ENCODE data around the gene CBX8. TPM values are rescaled to one million over a fixed set of nuclear protein-coding genes. Genes with fewer than 3 reads are reported as not detected.
"Not testable (repeated sequence)": the region's sequence is repeated elsewhere in the genome, so short reads cannot be mapped to it uniquely, and the experiment has no call there.

The CBX8 gene
- total and polyA plus RNA-seq, 10 donors = 2.1 to 5.6 (median 3.4) TPM

DNA sequence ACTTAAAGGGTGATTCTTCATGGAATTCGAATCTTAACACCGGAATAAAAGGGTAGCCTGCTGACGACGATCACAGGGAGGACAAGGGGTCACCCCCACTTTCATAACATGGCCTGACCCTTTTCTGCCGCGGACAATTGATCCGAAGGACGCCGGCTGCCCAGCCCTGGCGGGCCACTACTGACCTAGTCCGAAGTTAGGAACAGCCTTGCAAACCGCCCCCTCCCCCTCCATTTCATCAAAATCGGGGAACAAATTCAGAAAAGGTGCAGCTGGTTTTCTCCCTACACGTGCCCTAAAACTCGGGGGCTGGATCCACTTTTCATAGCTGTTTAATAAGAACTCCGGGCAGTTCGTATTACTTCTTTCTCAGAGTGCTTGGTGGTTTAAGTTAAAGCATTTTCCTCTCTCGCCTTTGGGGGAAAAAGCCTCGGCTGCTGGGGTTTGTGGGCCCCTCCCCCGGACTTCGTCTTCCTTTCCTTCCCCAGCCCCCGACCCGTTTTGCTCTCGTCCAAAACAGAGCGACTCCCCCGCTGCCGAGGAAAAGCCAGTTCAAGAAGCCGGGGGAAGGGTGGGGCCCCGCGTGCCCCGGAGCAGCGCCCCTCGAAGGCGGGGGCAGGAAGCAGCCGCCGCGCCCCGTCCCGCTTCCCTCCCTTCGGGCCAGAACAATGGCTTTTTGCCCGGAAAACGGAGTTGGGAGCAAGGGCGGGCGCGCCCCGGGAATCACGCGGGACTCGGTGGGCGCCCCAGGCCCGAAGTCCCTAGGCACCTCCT, 19.6 kb downstream of the CBX8 start:
- intact Hi-C loops (cut with DNase I; ENCODE audit: low total_unique reads) = no loop called here
- TF ChIP-seq POLR2AphosphoS5 (IDR thresholded peaks at IDR 0.05) (peak; percentile 34 to 79 (median 69)), POLR2A (IDR thresholded peaks at IDR 0.05) (no peak), CTCF (IDR thresholded peaks at IDR 0.05 in 8 of 11, conservative IDR thresholded peaks at IDR 0.05 in 3 of 11) (peak in 1 of 11 experiments; percentile 34)
- peaks cover 12 to 47% (median 37%) of the 10 kb centered on the region in 6 donors for H3K4me1 ChIP-seq
- peak; percentile 88 for DNase-seq
- WGBS, 5 donors = 4 to 8% (median 5%) methylated on average over 28 to 51 of the region's 51 CpGs
- no peaks in the 10 kb centered on the region for H3K9me3 ChIP-seq
- peak overlapping the region; percentile 39 to 90 (median 52) for H3K4me3 ChIP-seq
- peak overlapping the region; percentile 9 to 78 (median 64) for H3K27ac ChIP-seq
- peaks cover 3 to 97% (median 64%) of the 10 kb centered on the region in 7 donors for H3K27me3 ChIP-seq (replicated peaks in 1 of 7)
- no peaks in the 10 kb centered on the region for H3K36me3 ChIP-seq

- H3K4me3 ChIP-seq = peak overlapping the region in 2 of 8 donors; percentile 54 to 90
- H3K27ac ChIP-seq = peak overlapping the region in 7 of 8 donors; percentile 20 to 78 (median 66)
- peaks cover 3 to 97% (median 57%) of the 10 kb centered on the region in 7 donors for H3K27me3 ChIP-seq (replicated peaks in 1 of 7)
- no peaks in the 10 kb centered on the region for H3K9me3 ChIP-seq
- intact Hi-C loops (cut with DNase I; ENCODE audit: low total_unique reads) = no loop called here
- H3K4me1 ChIP-seq = peaks cover 9 to 39% (median 30%) of the 10 kb centered on the region in 6 donors
- WGBS, 5 donors = 47 to 53% (median 51%) methylated on average over 11 of the region's 11 CpGs
- DNase-seq = no peak
- TF ChIP-seq CTCF (IDR thresholded peaks at IDR 0.05 in 8 of 11, conservative IDR thresholded peaks at IDR 0.05 in 3 of 11) (no peak), POLR2AphosphoS5 (IDR thresholded peaks at IDR 0.05) (no peak), POLR2A (IDR thresholded peaks at IDR 0.05) (no peak)
- no peaks in the 10 kb centered on the region for H3K36me3 ChIP-seq
Observed at GRCh38 chr17:79776376-79777119, 20.3 kb downstream of the CBX8 start.

DNA sequence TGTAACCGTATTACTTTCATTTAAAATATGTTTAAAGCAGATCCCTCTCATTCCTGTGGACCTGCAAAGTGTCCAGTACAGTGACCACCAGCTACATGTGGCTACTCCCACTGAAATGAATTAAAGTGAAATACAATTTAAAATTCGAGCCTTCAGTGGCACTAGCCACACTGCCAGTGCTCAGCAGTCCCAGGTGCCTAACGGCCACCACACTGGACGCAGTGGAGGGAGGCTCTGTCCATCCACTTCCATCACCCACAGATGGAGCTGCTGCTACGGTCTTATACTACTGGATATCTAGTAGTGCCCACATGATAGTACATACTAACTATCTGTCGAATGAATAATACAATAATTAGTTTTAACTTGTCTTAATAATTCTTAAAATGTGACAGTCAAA, 21.2 kb downstream of the CBX8 start:
- H3K4me3 ChIP-seq = no peak overlapping the region
- no peak for DNase-seq
- intact Hi-C loops (cut with DNase I; ENCODE audit: low total_unique reads) = no loop called here
- TF ChIP-seq POLR2AphosphoS5 (IDR thresholded peaks at IDR 0.05) = no peak
- TF ChIP-seq POLR2A (IDR thresholded peaks at IDR 0.05) = no peak
- no peak for TF ChIP-seq CTCF (IDR thresholded peaks at IDR 0.05 in 8 of 11, conservative IDR thresholded peaks at IDR 0.05 in 3 of 11)
- peaks cover 9 to 34% (median 26%) of the 10 kb centered on the region in 6 donors for H3K4me1 ChIP-seq
- H3K36me3 ChIP-seq = no peaks in the 10 kb centered on the region
- peaks cover 3 to 96% (median 56%) of the 10 kb centered on the region in 7 donors for H3K27me3 ChIP-seq (replicated peaks in 1 of 7)
- 81 to 93% (median 89%) methylated on average over 6 of the region's 6 CpGs for WGBS, 5 donors
- no peak overlapping the region for H3K27ac ChIP-seq
- H3K9me3 ChIP-seq = no peaks in the 10 kb centered on the region

GRCh38 chr17:79774561-79774975, 22.3 kb downstream of the CBX8 start:
- H3K4me3 ChIP-seq = no peak overlapping the region
- DNase-seq = no peak
- intact Hi-C loops (cut with DNase I; ENCODE audit: low total_unique reads) = no loop called here
- no peak for TF ChIP-seq POLR2A (IDR thresholded peaks at IDR 0.05)
- no peak for TF ChIP-seq POLR2AphosphoS5 (IDR thresholded peaks at IDR 0.05)
- no peak for TF ChIP-seq CTCF (IDR thresholded peaks at IDR 0.05 in 8 of 11, conservative IDR thresholded peaks at IDR 0.05 in 3 of 11)
- WGBS, 5 donors = 76 to 89% (median 88%) methylated on average over 7 to 8 of the region's 8 CpGs
- no peaks in the 10 kb centered on the region for H3K9me3 ChIP-seq
- H3K4me1 ChIP-seq = peaks cover 9 to 37% (median 26%) of the 10 kb centered on the region in 6 donors
- no peak overlapping the region for H3K27ac ChIP-seq
- no peaks in the 10 kb centered on the region for H3K36me3 ChIP-seq
- peaks cover 3 to 97% (median 52%) of the 10 kb centered on the region in 7 donors for H3K27me3 ChIP-seq (replicated peaks in 1 of 7)

DNA sequence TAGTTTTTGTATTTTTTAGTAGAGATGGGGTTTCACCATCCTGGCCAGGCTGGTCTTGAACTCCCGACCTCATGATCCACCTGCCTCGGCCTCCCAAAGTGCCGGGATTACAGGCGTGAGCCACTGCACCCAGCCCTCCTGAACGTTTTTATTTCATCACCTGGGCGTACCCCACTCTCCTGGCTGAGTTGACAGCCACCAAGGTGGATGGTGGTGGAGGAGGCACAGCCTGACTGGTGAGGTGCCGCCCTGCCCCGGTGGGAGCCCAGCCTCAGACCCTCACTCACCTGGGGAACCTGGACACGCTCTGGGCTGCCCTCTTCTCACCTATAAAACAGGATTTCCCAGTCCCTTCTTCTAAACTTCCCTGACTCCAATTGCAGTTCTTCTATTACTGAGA, 24.2 kb downstream of the CBX8 start:
- H3K27ac ChIP-seq; H3K9me3 ChIP-seq; H3K36me3 ChIP-seq; intact Hi-C loops (cut with DNase I; ENCODE audit: low total_unique reads); H3K4me3 ChIP-seq: not testable (repeated sequence)
- DNase-seq = peak; percentile 39
- peaks cover 0 to 22% (median 12%) of the 10 kb centered on the region in 6 donors for H3K4me1 ChIP-seq
- 85 to 91% (median 86%) methylated on average over 9 of the region's 9 CpGs for WGBS, 5 donors
- peaks cover 0 to 98% (median 37%) of the 10 kb centered on the region in 7 donors for H3K27me3 ChIP-seq (replicated peaks in 1 of 7)

Measured in spleen (tissue), 11 donors.